Measurements from ENCODE around the gene ADD2.

Gene ADD2

GRCh38 chr2:70767699-70768589 is at the start of gene ADD2:
TSS of gene ADD2 (minus strand) at chr2:70768200. CDS start at chr2:70706408, 61,792 bp downstream.
- peak; percentile 40; the same call in 1 of the 2 replicates for TF ChIP-seq CTCF (IDR thresholded peaks at IDR 0.05; ENCODE audit: borderline replicate concordance, insufficient read depth, low read depth, low read length)
- H3K4me3 ChIP-seq (ENCODE audit: low read depth, low read length), result no peak within 1 kb of the TSS

GRCh38 chr2:70817284-70817954 is 49.4 kb upstream of the ADD2 start:
- TF ChIP-seq CTCF (IDR thresholded peaks at IDR 0.05; ENCODE audit: borderline replicate concordance, insufficient read depth, low read depth, low read length), result no peak

GRCh38 chr2:70816726-70817125 is 48.7 kb upstream of the ADD2 start:
- H3K4me3 ChIP-seq (ENCODE audit: low read depth, low read length), result no peak overlapping the region
- TF ChIP-seq CTCF (IDR thresholded peaks at IDR 0.05; ENCODE audit: borderline replicate concordance, insufficient read depth, low read depth, low read length), result no peak

More at GRCh38 chr2:70817284-70817954, 49.4 kb upstream of the ADD2 start:
- H3K4me3 ChIP-seq (ENCODE audit: low read depth, low read length), result no peak overlapping the region

GRCh38 chr2:70808983-70809958 is 41.3 kb upstream of the ADD2 start:
- no peak for TF ChIP-seq CTCF (IDR thresholded peaks at IDR 0.05; ENCODE audit: borderline replicate concordance, insufficient read depth, low read depth, low read length)

GRCh38 chr2:70807828-70808118 is 39.8 kb upstream of the ADD2 start:
- no peak for TF ChIP-seq CTCF (IDR thresholded peaks at IDR 0.05; ENCODE audit: borderline replicate concordance, insufficient read depth, low read depth, low read length)
- no peak overlapping the region for H3K4me3 ChIP-seq (ENCODE audit: low read depth, low read length)

More at GRCh38 chr2:70808983-70809958, 41.3 kb upstream of the ADD2 start:
- H3K4me3 ChIP-seq (ENCODE audit: low read depth, low read length), result no peak overlapping the region

- H3K4me3 ChIP-seq (ENCODE audit: low read depth, low read length), result no peak overlapping the region
- no peak for TF ChIP-seq CTCF (IDR thresholded peaks at IDR 0.05; ENCODE audit: borderline replicate concordance, insufficient read depth, low read depth, low read length)
These were observed 39.3 kb upstream of the ADD2 start for GRCh38 chr2:70807102-70807827.
